ENCODE measurements around the gene EVC.

DNA sequence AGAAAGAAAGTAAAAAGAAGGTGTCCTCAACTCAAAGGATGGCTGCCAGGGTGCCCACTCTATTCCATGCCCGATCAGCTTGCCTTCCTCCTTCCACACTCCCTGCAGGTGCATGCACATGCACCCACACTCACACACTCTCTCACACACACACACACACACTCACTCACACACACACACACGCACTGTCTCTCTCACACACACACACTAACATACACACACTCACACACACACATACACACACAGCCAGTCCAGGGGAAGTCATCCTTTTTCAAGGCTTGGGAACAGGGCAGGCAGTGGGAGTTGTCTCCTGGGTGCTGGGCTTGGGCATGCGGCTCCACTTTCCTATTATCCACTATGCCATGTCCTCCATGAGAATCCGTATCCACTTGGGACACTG, 131.5 kb downstream of the EVC start:
- TF ChIP-seq EZH2 (IDR thresholded peaks at IDR 0.05): no peak
- no peak for TF ChIP-seq POLR2AphosphoS5 (IDR thresholded peaks at IDR 0.05; ENCODE audit: borderline replicate concordance, low read depth, low read length)
